A673 (cell line): ENCODE results near the gene SLAMF8.

Experiments
- CTCF ChIP-seq: fragments of 300-800, 200-600 bp; sonication (generic); conservative IDR thresholded peaks from 2 replicates; pipeline ENCODE4 v1.5.1; 2017; ENCODE audit warnings: low read depth, mild to moderate bottlenecking, antibody characterized with exemption, low read length, moderate library complexity, mixed read lengths
- EZH2 ChIP-seq: fragments of 200-600 bp; sonication (generic); IDR thresholded peaks from 2 replicates; pipeline ENCODE4 v1.6.1; 2017; ENCODE audit warnings: borderline replicate concordance, low read depth, mild to moderate bottlenecking, mixed read lengths, antibody characterized with exemption, low read length; ENCODE audit not compliant: poor library complexity, severe bottlenecking

DNA sequence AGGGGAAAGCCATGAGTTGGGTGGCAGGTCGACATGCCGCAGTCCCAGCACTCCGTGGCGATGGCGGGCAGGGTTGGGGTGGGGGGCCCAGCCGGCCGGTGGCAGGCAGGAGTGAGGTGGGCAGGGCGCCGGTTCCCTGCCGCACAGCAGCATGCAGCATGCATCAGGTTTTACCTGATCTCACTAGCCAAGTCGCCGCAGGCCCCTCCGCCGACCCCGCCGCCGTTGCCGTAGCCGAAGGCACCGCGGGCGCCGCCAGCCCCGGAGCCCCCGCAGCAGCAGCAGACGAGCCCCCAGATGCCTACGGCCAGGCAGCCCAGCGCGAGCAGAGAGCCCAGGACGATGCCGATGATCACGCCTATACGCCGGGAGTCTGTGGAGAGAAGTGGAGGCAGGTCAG is 29.0 kb downstream of the SLAMF8 start:
- no peak for TF ChIP-seq EZH2
- no peak for TF ChIP-seq CTCF
